Epithelial cell of esophagus (primary cell): ENCODE measurements around the gene TEC.
A peak's percentile ranks its signal among the peaks of the same experiment; 100 is the strongest.

Experiments used
- DNase-seq: peaks from one replicate; pipeline ENCODE4 v3.0.0; 2010; ENCODE audit warnings: low read depth
- H3K4me3 ChIP-seq: 2 replicates; pipeline ENCODE4 v1.5.1; 2011; ENCODE audit warnings: mild to moderate bottlenecking, low read length, control low read depth
- TF ChIP-seq, protein P1 (sequence below): IDR thresholded peaks from 2 replicates; pipeline ENCODE4 v1.5.1; 2011; ENCODE audit warnings: low read depth, mild to moderate bottlenecking, low read length, control low read depth, inconsistent platforms; ENCODE audit not compliant: insufficient read depth; ENCODE audit errors: missing control alignments

The TEC gene

DNA sequence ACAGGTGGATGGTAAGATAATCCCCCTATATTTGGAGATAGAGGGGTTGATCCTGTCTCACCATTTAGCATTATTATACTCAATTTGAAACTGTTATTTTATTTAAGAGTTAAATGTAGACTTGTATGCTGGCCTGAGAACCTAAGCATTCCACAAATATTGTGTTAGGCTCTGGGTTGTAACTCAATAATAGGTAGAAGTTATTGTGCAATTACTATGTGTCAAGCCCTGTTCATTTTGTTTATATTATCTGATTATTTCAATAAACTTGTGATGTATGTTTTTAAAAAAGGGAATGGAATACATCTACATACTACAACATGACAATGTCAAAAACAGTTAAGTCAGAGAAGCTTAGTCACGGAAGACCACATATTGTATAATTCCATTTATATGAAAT is 122.0 kb downstream of the TEC start:
- TF ChIP-seq, protein P1, sequence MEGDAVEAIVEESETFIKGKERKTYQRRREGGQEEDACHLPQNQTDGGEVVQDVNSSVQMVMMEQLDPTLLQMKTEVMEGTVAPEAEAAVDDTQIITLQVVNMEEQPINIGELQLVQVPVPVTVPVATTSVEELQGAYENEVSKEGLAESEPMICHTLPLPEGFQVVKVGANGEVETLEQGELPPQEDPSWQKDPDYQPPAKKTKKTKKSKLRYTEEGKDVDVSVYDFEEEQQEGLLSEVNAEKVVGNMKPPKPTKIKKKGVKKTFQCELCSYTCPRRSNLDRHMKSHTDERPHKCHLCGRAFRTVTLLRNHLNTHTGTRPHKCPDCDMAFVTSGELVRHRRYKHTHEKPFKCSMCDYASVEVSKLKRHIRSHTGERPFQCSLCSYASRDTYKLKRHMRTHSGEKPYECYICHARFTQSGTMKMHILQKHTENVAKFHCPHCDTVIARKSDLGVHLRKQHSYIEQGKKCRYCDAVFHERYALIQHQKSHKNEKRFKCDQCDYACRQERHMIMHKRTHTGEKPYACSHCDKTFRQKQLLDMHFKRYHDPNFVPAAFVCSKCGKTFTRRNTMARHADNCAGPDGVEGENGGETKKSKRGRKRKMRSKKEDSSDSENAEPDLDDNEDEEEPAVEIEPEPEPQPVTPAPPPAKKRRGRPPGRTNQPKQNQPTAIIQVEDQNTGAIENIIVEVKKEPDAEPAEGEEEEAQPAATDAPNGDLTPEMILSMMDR: no peak
- no peak for DNase-seq
- no peak overlapping the region for H3K4me3 ChIP-seq

- peak; percentile 50 for DNase-seq
- TF ChIP-seq, protein P1: peak; percentile 28
- no peak overlapping the region for H3K4me3 ChIP-seq
Observed at GRCh38 chr4:48141048-48141447, 128.6 kb downstream of the TEC start.

DNA sequence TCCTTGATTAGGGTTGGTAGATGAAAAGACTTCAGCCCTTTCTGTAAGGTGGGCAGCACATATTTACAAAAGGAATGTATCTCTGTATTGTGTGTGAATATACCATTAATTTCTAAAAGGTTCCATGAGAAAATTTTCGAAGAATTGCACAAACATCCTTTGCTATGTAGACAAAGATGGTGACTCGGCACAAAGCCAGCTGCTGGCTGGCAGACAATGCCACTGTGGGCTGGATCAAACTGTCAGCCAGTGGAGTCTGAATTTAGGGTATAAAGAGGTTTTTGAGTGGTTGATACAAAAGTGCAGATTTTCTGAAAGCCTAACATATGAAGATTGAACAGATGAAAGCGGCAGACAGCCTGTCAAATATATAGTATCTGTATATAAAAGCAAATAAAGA is 129.9 kb downstream of the TEC start:
- TF ChIP-seq, protein P1: no peak
- no peak for DNase-seq
- no peak overlapping the region for H3K4me3 ChIP-seq

- no peak overlapping the region for H3K4me3 ChIP-seq
- no peak for DNase-seq
- TF ChIP-seq, protein P1: no peak
Observed at GRCh38 chr4:48138936-48139335, 130.7 kb downstream of the TEC start.

DNA sequence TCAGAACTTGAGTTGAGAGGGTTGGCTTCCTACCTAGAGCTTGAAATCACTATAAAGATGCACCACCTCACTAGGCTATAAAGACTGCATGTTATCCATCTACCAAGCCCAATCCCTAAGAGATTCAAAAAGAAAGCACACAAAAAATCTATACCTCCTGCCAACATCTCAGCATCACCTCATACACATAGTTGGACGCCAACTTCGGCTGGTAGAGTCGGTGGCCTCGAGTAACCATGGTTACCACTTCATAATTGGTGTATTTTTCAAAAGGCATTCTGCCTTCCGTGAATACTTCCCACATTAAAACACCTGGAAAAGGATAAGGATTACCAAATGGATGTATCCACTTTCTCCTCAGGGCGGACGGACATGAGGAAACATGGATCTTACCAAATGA is 131.1 kb downstream of the TEC start:
- no peak overlapping the region for H3K4me3 ChIP-seq
- TF ChIP-seq, protein P1: no peak
- DNase-seq: no peak

DNA sequence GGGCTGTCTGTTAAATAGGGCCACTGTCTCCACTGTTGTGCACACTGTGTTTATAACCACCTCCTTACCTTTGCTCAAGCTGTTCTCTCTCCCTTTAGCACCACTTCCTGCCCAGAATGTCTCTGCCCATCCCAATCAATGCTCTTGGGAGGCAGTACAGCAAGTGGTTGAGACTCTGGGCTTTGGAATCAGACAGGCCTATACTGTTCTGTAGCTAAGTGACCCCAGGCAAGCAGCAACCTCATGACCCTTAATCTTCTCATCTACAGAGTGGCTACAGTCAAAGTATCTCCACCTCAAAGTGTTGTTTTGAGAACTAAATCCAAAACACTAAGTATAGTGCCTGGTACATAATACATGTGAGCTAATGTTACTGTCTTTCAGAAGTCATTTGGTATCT is 131.8 kb downstream of the TEC start:
- H3K4me3 ChIP-seq: no peak overlapping the region
- TF ChIP-seq, protein P1: no peak
- no peak for DNase-seq

GRCh38 chr4:48134081-48134480 is 135.6 kb downstream of the TEC start, which contains the start of gene TXK:
Gene TXK, minus strand, starts transcription at chr4:48134250. Its CDS starts 80 bp downstream, at chr4:48134170.
- no peak for DNase-seq
- TF ChIP-seq, protein P1: no peak
- H3K4me3 ChIP-seq: no peak within 1 kb of the TSS
